Thyroid gland (tissue), 4 donors: ENCODE measurements around the gene B4GALNT4. TPM values are rescaled to one million over a fixed set of nuclear protein-coding genes. Genes with fewer than 3 reads are reported as not detected.
A peak's percentile ranks its signal among the peaks of the same experiment; 100 is the strongest.

Experiments used
- DNase-seq, 2 donors: peaks; one replicate each; pipeline ENCODE4 v3.0.0-alpha.2; 2019
- H3K27ac ChIP-seq, 3 donors: fragments of 200-600 bp; sonication (generic); 1 replicate in 2 of 3; 2 replicates in 1 of 3; pipeline ENCODE4 v1.5.1; 2016 to 2019; ENCODE audit warnings: mild to moderate bottlenecking in 1 of 3, moderate library complexity in 1 of 3
- H3K27me3 ChIP-seq: fragments of 200-600 bp; sonication (generic); one replicate; pipeline ENCODE4 v1.5.1; 2019
- H3K36me3 ChIP-seq, 2 donors: fragments of 200-600 bp; sonication (generic); one replicate each; pipeline ENCODE4 v1.5.1; 2016 to 2019
- H3K4me1 ChIP-seq, 2 donors: fragments of 200-600 bp; sonication (generic); one replicate each; pipeline ENCODE4 v1.5.1; 2017 to 2019
- H3K4me3 ChIP-seq, 3 donors: fragments of 200-600 bp; sonication (generic); replicated peaks in 1 of 3; 1 replicate in 2 of 3; 2 replicates in 1 of 3; pipeline ENCODE4 v1.5.1; 2016; ENCODE audit warnings: mild to moderate bottlenecking in 1 of 3
- H3K9me3 ChIP-seq: fragments of 200-600 bp; sonication (generic); one replicate; pipeline ENCODE4 v1.5.1; 2017
- CTCF ChIP-seq, 6 experiments: fragments of 200-600 bp in 3 of 6; fragments of 450-650 bp in 3 of 6; sonication (generic) in 3 of 6; IDR thresholded peaks; one replicate each; pipeline ENCODE4 v1.5.1; 2016 to 2019; ENCODE audit warnings: antibody characterized with exemption in 6 of 6, mild to moderate bottlenecking in 2 of 6, inconsistent platforms in 1 of 6, moderate library complexity in 1 of 6
- POLR2A ChIP-seq, 2 donors: fragments of 450-650 bp; IDR thresholded peaks; one replicate each; pipeline ENCODE4 v1.6.1; 2017; ENCODE audit warnings: antibody characterized with exemption in 2 of 2, mild to moderate bottlenecking in 2 of 2, moderate library complexity in 1 of 2
- WGBS, 2 donors: methylation state at CpG; one replicate each; pipeline ENCODE4 v1.1.5; 2017; 5-methylcytosine and 5-hydroxymethylcytosine counted together
- intact Hi-C: fragments of 100-400 bp; cut with DNase I; formaldehyde crosslinking; loops from one replicate; pipeline ENCODE4 v1.15.1; 2023
- total RNA-seq, 4 donors: library from RNA; depleted of rRNA; stranded (reverse); fragments of >200 nt; gene quantifications; one replicate each; pipeline ENCODE4 v1.2.3, GENCODE V29; 2016

B4GALNT4 gene
- total RNA-seq, 4 donors from 2014 or later = 0.98 to 1.2 TPM; not detected in 2

- H3K27ac ChIP-seq = no peak overlapping the region
- TF ChIP-seq POLR2A (IDR thresholded peaks at IDR 0.05) (no peak), CTCF (IDR thresholded peaks at IDR 0.05) (no peak)
- H3K36me3 ChIP-seq = no peaks in the 10 kb centered on the region
- intact Hi-C loops = no loop called here
- peaks cover 18 to 29% of the 10 kb centered on the region in 2 donors for H3K4me1 ChIP-seq
- no peak overlapping the region for H3K4me3 ChIP-seq
- H3K27me3 ChIP-seq = no peaks in the 10 kb centered on the region
- peak; percentile 37 to 52 for DNase-seq
- WGBS, 2 donors = 19 to 40% methylated on average over 11 of the region's 14 CpGs
- no peaks in the 10 kb centered on the region for H3K9me3 ChIP-seq
Observed at GRCh38 chr11:413120-414081, 44.1 kb downstream of the B4GALNT4 start.

GRCh38 chr11:414318-414857 lies 45.1 kb downstream of the B4GALNT4 start:
- TF ChIP-seq CTCF (IDR thresholded peaks at IDR 0.05) = no peak
- WGBS, 2 donors = 67 to 72% methylated on average over 9 of the region's 9 CpGs
- Histone ChIP-seq H3K36me3 (no peaks in the 10 kb centered on the region), H3K9me3 (no peaks in the 10 kb centered on the region), H3K4me1 (peaks cover 18 to 29% of the 10 kb centered on the region in 2 donors), H3K27me3 (no peaks in the 10 kb centered on the region), H3K27ac (no peak overlapping the region), H3K4me3 (peak overlapping the region in 1 of 3 donors; percentile 12)
- no peak for DNase-seq
- intact Hi-C loops = no loop called here

GRCh38 chr11:415640-416041 lies 46.3 kb downstream of the B4GALNT4 start:
- Histone ChIP-seq H3K36me3 (no peaks in the 10 kb centered on the region), H3K4me1 (peaks cover 18 to 29% of the 10 kb centered on the region in 2 donors), H3K9me3 (no peaks in the 10 kb centered on the region), H3K4me3 (peak overlapping the region in 1 of 3 donors; percentile 72), H3K27me3 (no peaks in the 10 kb centered on the region), H3K27ac (peak overlapping the region in 2 of 3 donors; percentile 35 to 67)
- no peak for TF ChIP-seq POLR2A (IDR thresholded peaks at IDR 0.05)
- TF ChIP-seq CTCF (IDR thresholded peaks at IDR 0.05) = no peak
- intact Hi-C loops = no loop called here
- no peak for DNase-seq
- WGBS, 2 donors = 62 to 72% methylated on average over 2 to 5 of the region's 5 CpGs

- Histone ChIP-seq H3K4me3 (peak overlapping the region; percentile 30 to 72 (median 31)), H3K36me3 (no peaks in the 10 kb centered on the region), H3K9me3 (no peaks in the 10 kb centered on the region), H3K27ac (peak overlapping the region; percentile 35 to 67 (median 61)), H3K4me1 (peaks cover 18 to 29% of the 10 kb centered on the region in 2 donors), H3K27me3 (no peaks in the 10 kb centered on the region)
- DNase-seq = no peak
- WGBS, 2 donors = 10 to 14% methylated on average over 6 to 24 of the region's 45 CpGs
- intact Hi-C loops = no loop called here
- TF ChIP-seq POLR2A (IDR thresholded peaks at IDR 0.05) (no peak), CTCF (IDR thresholded peaks at IDR 0.05) (no peak)
Observed at GRCh38 chr11:416051-416756, 46.9 kb downstream of the B4GALNT4 start.
